ENCODE results near the gene DELE1.

Gene DELE1

DNA sequence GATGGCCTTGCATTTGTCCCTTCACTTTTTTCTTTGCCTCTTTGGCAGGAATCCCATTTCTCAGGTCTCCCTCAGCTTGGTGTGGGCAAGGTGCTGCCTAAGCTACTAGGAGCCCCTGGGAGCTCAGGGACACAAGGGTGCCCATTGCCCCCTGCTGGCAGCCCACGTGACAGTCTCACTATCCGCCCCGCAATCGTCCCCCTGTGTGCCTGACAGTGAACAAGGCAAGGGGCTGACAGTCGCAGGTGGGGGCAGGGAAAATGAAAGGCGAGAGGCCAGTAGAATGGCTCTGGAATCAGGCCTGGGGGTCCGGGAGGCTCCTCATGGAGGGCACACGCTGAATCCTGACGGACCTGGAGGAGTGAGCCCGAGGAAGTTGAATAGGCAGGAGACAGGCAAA is 36.3 kb downstream of the DELE1 start:
- no peak for DNase-seq

DNA sequence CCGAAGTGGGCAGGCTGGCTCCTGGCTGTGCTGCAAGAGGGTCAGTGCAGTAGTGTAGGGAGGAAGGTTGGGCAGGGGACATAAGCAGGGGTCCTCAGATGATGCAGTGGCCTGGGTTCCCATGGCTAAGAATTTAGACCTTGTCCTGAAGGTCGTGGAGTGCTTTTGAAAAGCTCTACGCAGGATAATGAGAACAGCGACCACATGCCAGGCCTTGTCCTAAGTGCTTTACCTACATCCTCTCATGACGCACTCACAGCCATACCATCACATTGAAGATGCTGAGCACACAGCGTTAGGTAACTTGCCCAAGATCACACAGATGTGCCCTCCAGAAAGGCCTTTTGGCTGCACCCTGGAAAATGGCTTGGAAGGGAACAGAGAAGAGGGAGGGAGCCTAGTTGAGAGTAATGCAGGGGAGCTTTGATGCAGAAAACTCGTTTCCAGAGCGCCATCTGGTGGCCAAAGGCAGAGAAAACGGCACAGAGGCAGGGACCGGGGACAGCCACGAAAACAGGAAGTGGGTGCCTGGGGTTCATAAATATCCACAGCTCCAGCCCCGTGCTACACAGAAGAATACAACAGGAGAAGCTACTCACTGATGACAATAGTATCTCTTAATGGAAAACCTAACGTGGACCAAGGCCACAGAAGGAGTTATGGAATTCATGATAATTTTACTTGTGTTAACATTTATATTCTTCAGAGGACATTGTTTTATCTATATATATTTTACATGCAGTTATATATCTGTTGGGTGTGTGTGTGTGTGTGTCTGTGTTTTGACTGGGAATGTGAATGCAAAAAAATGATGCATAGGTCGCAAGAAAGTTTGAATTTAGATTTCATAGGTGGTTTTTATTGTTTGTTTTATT is 37.0 kb downstream of the DELE1 start:
- peak; percentile 55 to 67 for DNase-seq

DNA sequence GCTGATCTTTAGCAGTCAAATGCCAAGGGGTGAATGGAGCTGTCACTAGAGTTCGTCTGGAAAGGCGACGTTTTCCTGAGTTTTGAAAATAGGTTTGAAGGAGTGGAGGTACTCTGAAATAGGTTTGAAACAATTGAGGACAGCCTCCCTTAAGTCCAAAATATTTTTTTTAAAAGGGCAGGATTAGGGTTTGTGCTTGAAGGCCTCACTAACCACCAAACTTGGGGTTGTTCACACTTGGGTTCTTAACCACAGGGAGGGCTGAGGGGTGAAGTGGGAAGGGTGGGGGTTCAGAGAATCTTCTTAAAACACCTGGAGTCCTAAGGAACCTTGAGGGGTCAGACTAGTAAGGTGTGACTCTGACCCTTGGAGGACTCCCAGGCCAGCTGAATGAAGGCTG is 37.8 kb downstream of the DELE1 start:
- no peak for DNase-seq

DNA sequence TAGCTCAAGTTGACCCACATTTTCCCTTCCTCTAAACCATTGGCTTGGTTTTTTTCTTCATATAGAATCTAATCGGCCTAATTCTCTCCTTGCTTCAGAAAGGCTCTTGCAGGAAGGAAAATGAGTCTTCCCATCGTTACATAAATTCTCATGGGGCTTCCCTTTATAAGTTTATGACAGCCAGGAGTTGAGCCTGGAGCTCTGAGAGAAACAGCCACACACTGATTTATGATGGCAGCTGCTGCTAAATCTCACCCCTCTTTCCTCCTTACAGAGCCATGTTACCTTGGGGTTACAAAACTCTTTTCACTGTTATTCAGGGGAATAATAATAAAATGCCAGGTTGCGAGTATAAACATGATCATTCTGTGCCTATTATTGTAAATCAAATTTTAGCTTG is 40.0 kb downstream of the DELE1 start:
- no peak for DNase-seq

DNA sequence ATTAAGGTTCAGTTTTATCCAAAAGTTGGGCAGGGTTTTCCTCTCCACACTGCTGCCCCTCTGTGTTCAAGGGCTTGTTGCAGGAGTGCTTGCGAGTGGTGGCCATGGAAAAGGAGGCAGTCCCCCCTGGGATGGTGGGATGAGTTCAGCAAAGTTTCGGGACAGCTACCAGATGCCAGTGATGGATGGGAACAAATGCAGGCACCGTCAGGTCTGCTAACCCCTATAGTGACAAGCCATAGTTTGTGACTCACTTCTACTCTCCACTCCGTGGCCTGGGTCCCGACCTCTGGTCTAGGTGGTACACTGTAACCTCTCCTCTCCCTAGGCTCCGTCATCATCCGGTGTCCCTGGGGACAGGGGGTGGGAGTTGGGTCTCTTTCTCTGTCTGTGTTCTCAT is 41.4 kb downstream of the DELE1 start:
- DNase-seq: no peak

DNA sequence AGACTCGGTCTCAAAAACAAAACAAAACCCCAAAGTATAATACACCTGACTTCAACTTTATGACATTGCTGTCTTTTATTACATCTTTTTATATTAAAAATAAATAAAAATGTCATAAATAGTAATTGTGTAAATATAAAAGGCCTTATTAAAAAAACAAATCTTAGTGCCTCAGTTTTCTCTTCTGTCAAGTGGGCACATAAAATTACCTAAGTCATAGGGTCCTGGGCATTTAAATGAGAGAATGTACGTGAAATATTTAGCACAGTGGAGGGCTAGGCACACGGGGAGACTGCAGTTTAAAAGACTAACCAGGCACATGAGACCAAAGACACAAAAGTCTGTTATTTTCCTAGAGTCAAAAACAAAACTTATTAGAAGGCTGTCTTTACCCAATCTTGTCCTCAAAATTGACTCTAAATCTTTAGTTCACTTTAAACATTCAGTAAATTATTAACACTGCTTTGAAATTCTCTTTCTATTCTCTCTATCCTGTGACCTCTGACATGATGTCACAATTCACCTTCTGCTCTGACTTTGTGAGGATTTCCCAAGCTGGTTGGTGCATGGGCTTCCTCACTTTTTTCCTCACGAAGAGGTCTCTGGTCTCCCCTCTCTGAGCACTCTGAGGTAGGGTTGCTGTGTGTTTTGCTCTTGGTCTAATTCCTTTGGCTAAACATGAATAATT is 42.7 kb downstream of the DELE1 start:
- DNase-seq: no peak

DNA sequence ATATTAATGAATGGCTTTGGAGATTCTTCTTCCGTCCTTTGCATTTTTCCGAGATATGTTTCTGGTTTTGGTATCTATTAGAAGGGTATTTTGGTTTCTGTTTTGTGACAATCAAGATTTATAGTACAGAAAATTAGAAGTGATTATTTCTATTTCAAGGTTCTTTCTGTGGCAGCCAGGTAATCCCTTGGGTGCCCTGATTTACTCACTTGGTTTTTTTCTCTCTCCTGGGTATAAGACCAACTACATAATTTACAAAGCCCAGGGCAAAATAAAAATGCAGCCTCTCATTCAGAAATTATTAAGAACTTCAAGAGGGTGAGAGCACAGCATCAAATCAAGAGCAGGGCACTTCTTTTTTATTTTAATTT is 43.3 kb downstream of the DELE1 start:
- DNase-seq: no peak

DNA sequence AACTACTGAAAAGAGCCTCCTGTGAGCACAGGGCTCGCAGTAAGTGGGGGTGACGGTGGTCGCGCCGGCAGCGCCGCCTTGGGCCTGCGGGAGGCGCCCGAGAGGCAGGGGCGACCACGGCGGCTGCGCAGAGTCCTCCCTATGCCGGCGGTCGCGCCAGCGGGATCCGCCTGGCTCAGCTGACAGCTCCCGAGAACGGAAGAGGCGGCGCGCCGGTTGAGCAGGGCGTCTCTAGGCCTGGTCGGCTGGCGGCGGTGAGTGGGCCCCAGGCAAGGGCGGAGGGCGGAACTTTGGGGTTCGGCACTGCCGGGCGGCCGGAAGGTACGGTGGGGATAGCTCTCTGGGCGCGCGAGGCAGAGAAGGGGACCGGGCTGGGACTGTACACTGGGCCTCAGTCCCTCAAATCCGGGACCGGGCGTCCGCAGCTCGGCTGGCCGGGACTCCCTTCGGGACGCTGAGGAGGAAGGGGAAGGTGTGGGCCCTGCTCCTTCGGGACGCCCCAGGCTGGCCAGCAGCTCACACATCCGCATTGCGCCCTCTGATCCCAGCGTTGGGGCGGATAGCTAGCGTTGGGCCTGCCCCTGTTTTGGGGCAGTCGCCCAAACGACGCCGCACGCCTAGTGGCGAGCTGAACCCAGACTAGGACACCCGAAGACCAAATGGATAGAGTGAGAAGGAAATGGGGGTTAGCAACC is 45.4 kb downstream of the DELE1 start, which contains the start of gene RNF14:
TSS of gene RNF14 (plus strand) at position 192 of the 695 bp plus-strand sequence. CDS start 4,484 bp downstream, outside the sequence.
- peak; percentile 67 to 78 for DNase-seq

DNA sequence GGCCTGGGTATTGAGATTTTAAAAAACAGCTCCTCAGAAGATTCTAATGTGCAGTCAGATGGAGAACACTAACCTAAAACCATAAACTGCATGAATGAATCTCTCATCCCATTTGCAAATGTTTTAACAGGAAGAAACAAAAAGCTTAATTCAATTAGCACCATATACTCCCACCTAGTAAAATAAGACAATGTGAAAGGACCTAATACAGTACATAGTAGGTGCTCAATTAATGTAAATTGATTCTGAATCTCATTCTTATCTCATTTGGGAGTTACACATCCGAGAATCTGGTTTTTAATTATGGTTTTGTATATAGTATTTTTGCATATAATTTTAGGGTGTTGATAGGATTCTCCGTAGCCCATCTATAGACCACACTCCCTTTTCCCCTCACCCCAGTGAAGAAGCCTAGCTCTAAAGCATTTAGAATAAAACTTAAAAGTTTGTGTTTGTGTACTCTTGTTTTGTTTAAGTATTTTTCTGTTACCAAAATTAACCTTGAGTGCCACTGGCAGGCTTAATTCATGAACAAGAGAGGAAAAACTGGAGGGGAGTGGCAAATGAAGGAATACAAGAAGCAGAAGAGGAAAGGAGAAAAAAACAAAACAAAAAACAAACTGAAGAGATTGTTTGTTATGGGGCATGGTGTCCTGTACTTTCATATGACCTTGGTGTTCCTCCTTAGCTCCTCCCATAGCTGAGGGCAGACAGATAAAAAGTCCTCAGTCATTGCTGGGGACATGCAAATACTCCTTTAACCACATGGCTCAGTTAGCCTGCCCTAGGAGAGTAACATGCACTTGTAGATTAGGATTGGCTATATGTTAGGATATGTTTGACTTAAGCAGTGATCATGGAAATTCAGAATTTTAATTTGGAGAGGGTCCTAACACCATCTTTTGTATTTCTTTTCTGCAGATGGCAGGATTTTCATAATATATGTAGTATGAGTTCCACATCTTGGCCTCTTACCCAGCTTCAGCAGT is 46.4 kb downstream of the DELE1 start:
- no peak for DNase-seq

DNA sequence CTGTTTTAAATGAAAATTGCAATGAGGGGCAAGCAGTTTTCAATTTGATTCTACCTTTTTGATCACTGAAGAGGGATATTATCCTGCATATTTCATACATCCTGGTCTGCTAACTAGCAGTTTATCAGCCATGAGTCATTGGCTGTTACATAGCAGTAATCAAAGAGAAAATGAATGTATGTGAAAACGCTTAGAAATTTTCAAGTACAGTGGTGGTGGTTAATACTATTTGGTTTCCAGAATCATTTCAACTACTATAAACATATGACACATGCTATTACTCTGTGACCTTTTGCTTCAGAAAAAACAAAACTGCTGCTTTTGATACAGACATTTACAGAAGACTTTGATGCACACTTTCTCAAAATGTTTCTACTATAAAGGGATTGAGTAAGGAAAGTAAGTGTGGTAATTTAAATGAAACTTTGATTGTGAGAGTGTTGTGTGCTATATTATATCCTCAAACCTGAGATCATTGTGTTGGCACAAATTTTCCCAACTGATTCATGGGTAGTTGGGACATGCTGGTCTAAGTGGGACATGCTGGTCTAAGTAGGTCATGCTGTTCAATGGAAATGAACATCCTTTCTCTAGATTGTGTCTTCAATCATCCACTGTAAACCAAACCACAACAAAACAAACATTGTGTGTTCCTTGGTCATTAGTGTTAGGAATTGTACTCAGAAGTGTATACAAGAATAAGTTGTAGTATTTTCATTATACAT is 50.4 kb downstream of the DELE1 start:
- no peak for DNase-seq

DNA sequence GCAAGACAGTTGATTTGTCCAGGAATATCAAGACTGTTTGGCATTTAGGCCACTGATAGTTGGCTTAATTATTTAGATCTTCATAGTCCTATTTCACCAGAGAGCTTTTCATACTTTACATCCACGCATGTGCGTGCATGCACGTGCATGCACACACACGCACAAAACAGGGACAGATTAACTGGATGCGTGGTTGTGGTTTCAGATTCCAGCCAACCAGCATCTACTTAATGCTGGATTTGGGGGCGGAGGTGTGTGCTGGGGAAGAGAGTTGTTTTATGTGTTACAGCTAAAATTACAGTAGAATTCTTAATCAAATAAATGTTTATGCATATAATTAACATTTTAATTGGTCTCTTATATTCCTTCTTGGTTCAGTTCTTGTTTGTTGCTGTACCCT is 52.5 kb downstream of the DELE1 start:
- DNase-seq: no peak

DNA sequence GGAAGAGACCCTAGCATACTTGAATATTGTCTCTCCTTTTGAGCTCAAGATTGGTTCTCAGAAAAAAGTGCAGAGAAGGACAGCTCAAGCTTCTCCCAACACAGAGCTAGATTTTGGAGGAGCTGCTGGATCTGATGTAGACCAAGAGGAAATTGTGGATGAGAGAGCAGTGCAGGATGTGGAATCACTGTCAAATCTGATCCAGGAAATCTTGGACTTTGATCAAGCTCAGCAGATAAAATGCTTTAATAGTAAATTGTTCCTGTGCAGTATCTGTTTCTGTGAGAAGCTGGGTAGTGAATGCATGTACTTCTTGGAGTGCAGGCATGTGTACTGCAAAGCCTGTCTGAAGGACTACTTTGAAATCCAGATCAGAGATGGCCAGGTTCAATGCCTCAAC is 54.7 kb downstream of the DELE1 start:
- no peak for DNase-seq

DNA sequence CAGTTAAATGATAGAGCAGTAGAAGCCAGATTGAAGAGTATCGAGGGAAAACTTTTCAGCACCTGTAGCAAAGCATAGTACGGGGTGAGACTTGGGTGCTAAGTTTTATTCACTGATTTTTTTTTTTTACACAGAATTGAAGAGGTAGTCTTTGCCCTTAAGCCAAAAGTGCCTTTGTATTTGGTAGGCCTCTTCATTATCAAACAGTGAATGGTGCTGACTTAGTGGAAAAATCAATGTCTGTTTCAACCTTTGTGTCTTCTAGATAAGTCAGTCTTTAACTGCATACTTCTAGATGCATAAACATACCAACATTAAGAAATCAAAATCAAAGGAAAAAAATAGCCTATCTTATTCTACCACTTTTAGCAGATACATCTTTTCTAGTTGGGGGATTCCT is 59.0 kb downstream of the DELE1 start:
- no peak for DNase-seq

DNA sequence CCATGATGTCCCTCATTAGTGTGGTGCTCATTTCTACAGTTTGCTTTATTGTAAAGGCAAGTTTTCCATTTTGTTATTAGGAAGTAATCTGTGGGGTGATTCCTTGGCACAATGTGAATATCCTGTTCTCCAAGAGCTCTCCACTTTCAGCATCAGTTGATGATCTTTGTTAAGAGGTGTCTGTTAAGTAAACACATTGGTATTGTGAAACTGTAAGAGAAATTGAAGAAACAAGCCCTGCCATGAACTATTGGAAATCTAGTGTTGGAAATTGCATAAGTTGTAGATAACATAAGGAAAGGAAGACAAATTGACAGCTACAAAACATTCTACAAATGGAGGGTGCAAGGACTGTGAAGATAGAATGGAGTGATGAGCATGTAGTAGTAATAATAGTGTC is 62.4 kb downstream of the DELE1 start:
- no peak for DNase-seq

DNA sequence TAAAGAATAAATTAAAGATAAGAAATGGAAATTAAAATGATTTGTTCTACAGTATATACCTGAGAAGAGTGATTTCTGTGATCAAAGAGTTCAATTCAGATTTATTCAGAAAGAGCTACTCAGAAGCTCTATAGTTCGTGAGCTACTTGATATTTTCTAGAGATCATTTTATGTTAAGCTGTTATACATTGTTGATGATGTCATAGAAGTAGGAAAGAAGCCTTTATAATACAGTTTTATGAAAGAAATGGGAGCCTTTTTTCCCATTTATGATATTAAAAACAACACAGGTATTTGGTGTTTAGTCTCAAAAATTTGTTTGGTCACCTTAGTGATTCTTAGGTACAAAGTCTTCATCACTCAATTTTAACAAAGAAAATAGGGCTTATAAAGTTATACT is 66.0 kb downstream of the DELE1 start:
- no peak for DNase-seq
